Bronchial epithelial cell (primary cell): Measurements from ENCODE around the gene FBXO24. TPM values are rescaled to one million over a fixed set of nuclear protein-coding genes. Genes with fewer than 3 reads are reported as not detected.

ENCODE experiments used
- DNase-seq: peaks from one replicate; pipeline ENCODE4 v3.0.0-alpha.2; 2010; ENCODE audit warnings: low read depth
- FAIRE-seq: peaks from 2 replicates; lab custom pipeline; 2011; peaks lifted over from hg19 to GRCh38; lab: Jason Lieb, UNC
- H3K27me3 ChIP-seq: 2 replicates; pipeline ENCODE4 v1.5.1; 2011; ENCODE audit warnings: low read length; ENCODE audit not compliant: control insufficient read depth, insufficient read depth
- H3K36me3 ChIP-seq: 2 replicates; pipeline ENCODE4 v1.5.1; 2011; ENCODE audit warnings: low read length; ENCODE audit not compliant: control insufficient read depth, insufficient read depth
- H3K4me3 ChIP-seq: 2 replicates; pipeline ENCODE4 v1.5.1; 2011; ENCODE audit warnings: mild to moderate bottlenecking, low read depth, low read length, control low read depth
- CTCF ChIP-seq: IDR thresholded peaks from 2 replicates; pipeline ENCODE4 v1.5.1; 2011; ENCODE audit warnings: mild to moderate bottlenecking, moderate library complexity, low read length, control low read depth, inconsistent platforms; ENCODE audit not compliant: insufficient read depth, severe bottlenecking
- total RNA-seq: library from RNA; depleted of rRNA; stranded (reverse); fragments of >200 nt; gene quantifications from 2 replicates; pipeline ENCODE4 v1.2.1, GENCODE V29; 2014

The FBXO24 gene
- total RNA-seq, 1 donor from 2014 or later: 0.53 TPM

- FAIRE-seq: no peak
- DNase-seq: peak; percentile 67
- peak overlapping the region; percentile 21 for H3K4me3 ChIP-seq
Measured at GRCh38 chr7:100626530-100627237, 40.6 kb downstream of the FBXO24 start.

GRCh38 chr7:100627238-100627549 lies 41.1 kb downstream of the FBXO24 start:
- DNase-seq (no peak), FAIRE-seq (no peak)
- Histone ChIP-seq H3K4me3 (no peak overlapping the region), H3K36me3 (no peaks in the 10 kb centered on the region), H3K27me3 (no peaks in the 10 kb centered on the region)
- TF ChIP-seq CTCF: no peak

More at GRCh38 chr7:100626530-100627237, 40.6 kb downstream of the FBXO24 start:
- no peak for TF ChIP-seq CTCF
- H3K36me3 ChIP-seq: no peaks in the 10 kb centered on the region
- H3K27me3 ChIP-seq: no peaks in the 10 kb centered on the region

GRCh38 chr7:100629117-100629716 lies 43.1 kb downstream of the FBXO24 start:
- no peak overlapping the region for H3K4me3 ChIP-seq
- DNase-seq: peak; percentile 18
- no peak for FAIRE-seq
- H3K27me3 ChIP-seq: no peaks in the 10 kb centered on the region
- peak; percentile 47 for TF ChIP-seq CTCF
- H3K36me3 ChIP-seq: no peaks in the 10 kb centered on the region

- Histone ChIP-seq H3K27me3 (no peaks in the 10 kb centered on the region), H3K4me3 (no peak overlapping the region), H3K36me3 (no peaks in the 10 kb centered on the region)
- FAIRE-seq: no peak
- no peak for TF ChIP-seq CTCF
- no peak for DNase-seq
Measured at GRCh38 chr7:100630066-100630465, 43.9 kb downstream of the FBXO24 start.

GRCh38 chr7:100632951-100633717 lies 47.0 kb downstream of the FBXO24 start:
- FAIRE-seq: no peak
- Histone ChIP-seq H3K36me3 (no peaks in the 10 kb centered on the region), H3K4me3 (peak overlapping the region; percentile 48), H3K27me3 (no peaks in the 10 kb centered on the region)
- DNase-seq: no peak
- peak; percentile 73 for TF ChIP-seq CTCF
